ENCODE results near the gene PPP6R2.

Gene PPP6R2

GRCh38 chr22:50300620-50301257 lies 42.4 kb upstream of the PPP6R2 start:
- Histone ChIP-seq H3K27ac (ENCODE audit: extremely low read depth, low read depth, low read length) (0 out of 2 replicates have a peak overlapping the region, but pooled peaks have one; percentile 2), H3K36me3 (ENCODE audit: control insufficient read depth in 2 of 2, insufficient read depth in 1 of 2, low read length in 2 of 2) (peaks cover 0 to 40% of the 10 kb centered on the region in 2 experiments; a peak in 2 of 3 replicates), H3K4me3 (ENCODE audit: low read depth, low read length) (no peak overlapping the region), H3K4me1 (ENCODE audit: control insufficient read depth, insufficient read depth, low read length) (peaks cover 19% of the 10 kb centered on the region), H3K9me3 (ENCODE audit: control insufficient read depth, insufficient read depth, low read depth, low read length) (no peaks in the 10 kb centered on the region)
- TF ChIP-seq ZNF658 (tag by site-specific recombination; IDR thresholded peaks at IDR 0.05): no peak
- TF ChIP-seq EGR2 (tag by site-specific recombination; IDR thresholded peaks at IDR 0.05; ENCODE audit: low read depth): peak; percentile 32; the same call in 1 of the 2 replicates
- no peak for TF ChIP-seq MZF1 (tag by site-specific recombination; IDR thresholded peaks at IDR 0.05; ENCODE audit: borderline replicate concordance)
- no peak for TF ChIP-seq ZNF76 (tag by site-specific recombination; IDR thresholded peaks at IDR 0.05; ENCODE audit: borderline replicate concordance, low read depth)
- no peak for TF ChIP-seq ZNF133 (tag by site-specific recombination; IDR thresholded peaks at IDR 0.05)
- peak; percentile 67 for TF ChIP-seq GLIS2 (tag by site-specific recombination; IDR thresholded peaks at IDR 0.05)
- no peak for TF ChIP-seq ZNF302 (tag by site-specific recombination; IDR thresholded peaks at IDR 0.05; ENCODE audit: low read depth)
- peak; percentile 10; the same call in 1 of the 2 replicates for TF ChIP-seq GLIS1 (tag by site-specific recombination; IDR thresholded peaks at IDR 0.05)
- TF ChIP-seq KLF1 (tag by site-specific recombination; IDR thresholded peaks at IDR 0.05): peak; percentile 56
- no peak for TF ChIP-seq ZNF280D (tag by site-specific recombination; IDR thresholded peaks at IDR 0.05)
- peak; percentile 60 for TF ChIP-seq ZFHX2 (tag by site-specific recombination; conservative IDR thresholded peaks at IDR 0.05)
- POLR2A ChIA-PET: no interaction called here
- CTCF ChIA-PET: interaction anchor here (0.6 kb wide), 1 partner anchor 50 kb away, joined by 5 read pairs; no protein-coding TSS in a partner anchor

- Histone ChIP-seq H3K4me3 (ENCODE audit: low read depth, low read length) (no peak overlapping the region), H3K9me3 (ENCODE audit: control insufficient read depth, insufficient read depth, low read depth, low read length) (no peaks in the 10 kb centered on the region), H3K36me3 (ENCODE audit: control insufficient read depth in 2 of 2, insufficient read depth in 1 of 2, low read length in 2 of 2) (peaks cover 0 to 40% of the 10 kb centered on the region in 2 experiments; a peak in 1 of 3 replicates), H3K4me1 (ENCODE audit: control insufficient read depth, insufficient read depth, low read length) (peaks cover 21% of the 10 kb centered on the region), H3K27ac (ENCODE audit: extremely low read depth, low read depth, low read length) (no peak overlapping the region)
- ChIA-PET POLR2A (interaction anchor here (1.0 to 1.7 kb wide), 2 partner anchors 8 to 13 kb away, joined by 3 to 6 read pairs; no protein-coding TSS in a partner anchor), CTCF (interaction anchor here (1.1 to 1.7 kb wide), 2 partner anchors 26 to 27 kb away, joined by 3 to 5 read pairs; no protein-coding TSS in a partner anchor)
- TF ChIP-seq ZNF626 (tag by site-specific recombination; IDR thresholded peaks at IDR 0.05) (no peak), PATZ1 (tag by site-specific recombination; IDR thresholded peaks at IDR 0.05) (0 out of 2 replicates have a peak, but pooled peaks have one; percentile 10), WT1 (tag by site-specific recombination; IDR thresholded peaks at IDR 0.05) (no peak), ZNF214 (tag by site-specific recombination; IDR thresholded peaks at IDR 0.05; ENCODE audit: borderline replicate concordance) (no peak), KLF1 (tag by site-specific recombination; IDR thresholded peaks at IDR 0.05) (no peak), ZNF23 (tag by site-specific recombination; IDR thresholded peaks at IDR 0.05; ENCODE audit: borderline replicate concordance) (no peak), ZFHX2 (tag by site-specific recombination; conservative IDR thresholded peaks at IDR 0.05) (peak; percentile 82), ZNF366 (tag by site-specific recombination; conservative IDR thresholded peaks at IDR 0.05) (no peak), ZNF302 (tag by site-specific recombination; IDR thresholded peaks at IDR 0.05; ENCODE audit: low read depth) (no peak), ZNF791 (tag by site-specific recombination; IDR thresholded peaks at IDR 0.05) (no peak), SP3 (tag by site-specific recombination; IDR thresholded peaks at IDR 0.05) (no peak), ZNF169 (tag by site-specific recombination; IDR thresholded peaks at IDR 0.05) (no peak), KLF8 (tag by site-specific recombination; IDR thresholded peaks at IDR 0.05) (peak; percentile 22; the same call in 1 of the 2 replicates), ZNF555 (tag by site-specific recombination; conservative IDR thresholded peaks at IDR 0.05) (no peak), ZNF132 (tag by site-specific recombination; IDR thresholded peaks at IDR 0.05; ENCODE audit: borderline replicate concordance) (no peak), SP2 (tag by site-specific recombination; IDR thresholded peaks at IDR 0.05) (no peak), ZIC2 (tag by site-specific recombination; IDR thresholded peaks at IDR 0.05) (no peak), AEBP2 (tag by site-specific recombination; IDR thresholded peaks at IDR 0.05; ENCODE audit: borderline replicate concordance) (no peak)
These were observed 41.5 kb upstream of the PPP6R2 start for GRCh38 chr22:50301581-50301991.
